Measurements from ENCODE around the gene PGR. TPM values are rescaled to one million over a fixed set of nuclear protein-coding genes. Genes with fewer than 3 reads are reported as not detected.

PGR gene
- total RNA-seq: 1.9 TPM in 1 of 2 replicates, not detected in the other

GRCh38 chr11:101129203-101129943, at the start of gene PGR:
PGR (minus strand) TSS chr11:101129813; CDS start chr11:101129070, 743 bp downstream.

Measured in pericardium fibroblast (primary cell).